HepG2 (cell line): Measurements from ENCODE around the gene IL17RA. TPM values are rescaled to one million over a fixed set of nuclear protein-coding genes. Genes with fewer than 3 reads are reported as not detected.

Source experiments
- ATAC-seq: fragments of 200-7000 bp; cut with Tn5 transposase; 3 replicates; pipeline ENCODE4 v1.9.1; 2020; ENCODE audit warnings: mild to moderate bottlenecking, moderate library complexity
- BruUV-seq: library from RNA; stranded (reverse); fragments of 400-500 nt; replicated peaks from 2 replicates; lab custom pipeline; 2021; lab: Mats Ljungman, UMichigan
- CTCF ChIA-PET: fragments of 300-600 bp; formaldehyde crosslinking; extraction: SDS; loops from one replicate; lab custom pipeline; 2021; ENCODE audit warnings: low total read pairs, inconsistent platforms, low intra/inter-chr PET ratio; lab: Yijun Ruan, JAX
- POLR2A ChIA-PET: fragments of 350-600 bp; sonication (Branson Sonifier 250); formaldehyde crosslinking; loops from one replicate; lab custom pipeline; 2020; ENCODE audit warnings: antibody characterized with exemption, inconsistent platforms; lab: Yijun Ruan, JAX
- DNase-seq: peaks from one replicate; pipeline ENCODE4 v3.0.0-alpha.2; 2015; ENCODE audit warnings: low spot score
- FAIRE-seq: peaks from 3 replicates; lab custom pipeline; 2011; peaks lifted over from hg19 to GRCh38; lab: Jason Lieb, UNC
- H2AFZ ChIP-seq: one replicate; pipeline ENCODE4 v1.6.1; 2011; ENCODE audit warnings: low read length, inconsistent platforms
- H3K27ac ChIP-seq: fragments of 300-600 bp; 3 replicates; pipeline ENCODE4 v1.8.0; 2011; ENCODE audit warnings: mixed run types, mild to moderate bottlenecking, mixed read lengths, low read length, inconsistent platforms; ENCODE audit not compliant: insufficient read depth; ENCODE audit errors: extremely low read length
- H3K27me3 ChIP-seq, 2 experiments: fragments of 200-600 bp in 1 of 2; 2 replicates in 1 of 2; 3 replicates in 1 of 2; pipeline versions ENCODE4 v1.6.0 to v1.8.0; 2011; ENCODE audit warnings: low read length in 2 of 2, mild to moderate bottlenecking in 2 of 2, moderate library complexity in 2 of 2, inconsistent platforms in 1 of 2; ENCODE audit not compliant: insufficient read depth in 2 of 2, control insufficient read depth in 1 of 2
- H3K36me3 ChIP-seq, 2 experiments: fragments of 200-600 bp in 1 of 2; replicated peaks in 1 of 2; 2 replicates in 1 of 2; 3 replicates in 1 of 2; pipeline versions ENCODE4 v1.5.1 to v1.8.0; 2011; ENCODE audit warnings: low read length in 2 of 2, inconsistent platforms in 1 of 2; ENCODE audit not compliant: insufficient read depth in 2 of 2, control insufficient read depth in 1 of 2
- H3K4me1 ChIP-seq: 2 replicates; pipeline ENCODE4 v1.5.1; 2012; ENCODE audit warnings: low read length, inconsistent platforms; ENCODE audit not compliant: insufficient read depth
- H3K4me2 ChIP-seq: 2 replicates; pipeline ENCODE4 v1.6.0; 2011; ENCODE audit warnings: low read depth, low read length, inconsistent platforms
- H3K4me3 ChIP-seq, 3 experiments: fragments of 200-600 bp in 1 of 3; sonication (generic), shearing (Covaris generic) in 1 of 3; replicated peaks in 1 of 3; 2 replicates each; pipeline ENCODE4 v1.5.1; 2011 to 2016; ENCODE audit warnings: low read length in 3 of 3, inconsistent platforms in 2 of 3, low read depth in 2 of 3, mild to moderate bottlenecking in 2 of 3, control low read depth in 1 of 3, mixed read lengths in 1 of 3; ENCODE audit not compliant: insufficient read depth in 1 of 3
- H3K79me2 ChIP-seq: one replicate; pipeline ENCODE4 v1.6.1; 2011; ENCODE audit warnings: low read length, inconsistent platforms; ENCODE audit not compliant: insufficient read depth
- H3K9ac ChIP-seq: 2 replicates; pipeline ENCODE4 v1.6.0; 2011; ENCODE audit warnings: mild to moderate bottlenecking, low read depth, low read length, inconsistent platforms; ENCODE audit not compliant: insufficient read depth
- H3K9me3 ChIP-seq: 2 replicates; pipeline ENCODE4 v1.5.1; 2012; ENCODE audit warnings: mild to moderate bottlenecking, low read length
- H4K20me1 ChIP-seq: 2 replicates; pipeline ENCODE4 v1.6.0; 2011; ENCODE audit warnings: inconsistent platforms, mild to moderate bottlenecking, low read length, moderate library complexity; ENCODE audit not compliant: insufficient read depth
- CC2D1A ChIP-seq: sonication (generic); formaldehyde crosslinking; IDR thresholded peaks from 2 replicates; pipeline ENCODE4 v1.8.1; 2023; ENCODE audit warnings: mild to moderate bottlenecking, missing genetic modification reagents
- CCDC6 ChIP-seq: sonication (generic); formaldehyde crosslinking; IDR thresholded peaks from 2 replicates; pipeline ENCODE4 v1.8.1; 2022; ENCODE audit warnings: mild to moderate bottlenecking, missing genetic modification reagents, moderate library complexity
- ELF1 ChIP-seq: sonication (generic); formaldehyde crosslinking; IDR thresholded peaks from 2 replicates; pipeline ENCODE4 v1.4.0; 2020; ENCODE audit warnings: missing genetic modification reagents
- FOXK1 ChIP-seq: sonication (generic); formaldehyde crosslinking; IDR thresholded peaks from 2 replicates; pipeline ENCODE4 v1.4.0; 2020; ENCODE audit warnings: low read depth, missing genetic modification reagents, borderline replicate concordance
- GATAD1 ChIP-seq: IDR thresholded peaks from 2 replicates; pipeline ENCODE4 v1.6.1; 2016; ENCODE audit warnings: missing genetic modification reagents, missing compliant biosample characterization
- KDM5B ChIP-seq: sonication (generic); formaldehyde crosslinking; IDR thresholded peaks from 2 replicates; pipeline ENCODE4 v1.4.0; 2020; ENCODE audit warnings: missing genetic modification reagents, mild to moderate bottlenecking, borderline replicate concordance
- KLF9 ChIP-seq: IDR thresholded peaks from 2 replicates; pipeline ENCODE4 v1.6.1; 2016; ENCODE audit warnings: low read depth
- MXD1 ChIP-seq: sonication (generic); formaldehyde crosslinking; IDR thresholded peaks from 2 replicates; pipeline ENCODE4 v1.4.0; 2020; ENCODE audit warnings: mild to moderate bottlenecking, missing genetic modification reagents
- NFE2L1 ChIP-seq: sonication (generic); formaldehyde crosslinking; IDR thresholded peaks from 2 replicates; pipeline ENCODE4 v1.4.0; 2020; ENCODE audit warnings: missing genetic modification reagents, mild to moderate bottlenecking, borderline replicate concordance
- NR2C2 ChIP-seq: sonication (generic); formaldehyde crosslinking; IDR thresholded peaks from 2 replicates; pipeline ENCODE4 v1.4.0; 2020; ENCODE audit warnings: missing genetic modification reagents, mild to moderate bottlenecking, moderate library complexity, borderline replicate concordance
- SATB2 ChIP-seq: sonication (generic); formaldehyde crosslinking; IDR thresholded peaks from 2 replicates; pipeline ENCODE4 v1.5.0; 2020; ENCODE audit warnings: missing genetic modification reagents
- SNRNP70 ChIP-seq: fragments of 200-400 bp; formaldehyde crosslinking; IDR thresholded peaks from 2 replicates; pipeline ENCODE4 v1.6.1; 2017; ENCODE audit warnings: mild to moderate bottlenecking, low read depth, low read length, moderate library complexity
- TBL1XR1 ChIP-seq: fragments of 150-350 bp; IDR thresholded peaks from 2 replicates; pipeline ENCODE4 v1.6.1; 2014; ENCODE audit warnings: borderline replicate concordance, low read length; ENCODE audit not compliant: partially characterized antibody
- TSC22D2 ChIP-seq: sonication (generic); formaldehyde crosslinking; IDR thresholded peaks from 2 replicates; pipeline ENCODE4 v1.5.1; 2020; ENCODE audit warnings: missing genetic modification reagents, mild to moderate bottlenecking, borderline replicate concordance
- ZFAT ChIP-seq: sonication (generic); formaldehyde crosslinking; conservative IDR thresholded peaks from 2 replicates; pipeline ENCODE4 v1.8.1; 2023; ENCODE audit warnings: missing genetic modification reagents, inconsistent platforms
- ZFP82 ChIP-seq: sonication (generic); formaldehyde crosslinking; IDR thresholded peaks from 2 replicates; pipeline ENCODE4 v1.5.1; 2020; ENCODE audit warnings: mild to moderate bottlenecking, missing genetic modification reagents, borderline replicate concordance
- ZNF160 ChIP-seq: sonication (generic); formaldehyde crosslinking; IDR thresholded peaks from 2 replicates; pipeline ENCODE4 v1.8.0; 2022; ENCODE audit warnings: mild to moderate bottlenecking, inconsistent platforms, missing genetic modification reagents
- ZNF7 ChIP-seq: IDR thresholded peaks from 2 replicates; pipeline ENCODE4 v1.6.1; 2016; ENCODE audit warnings: missing biosample characterization, missing genetic modification reagents
- WGBS: methylation state at CpG from one replicate; pipeline ENCODE4 v1.1.6; 2017; ENCODE audit warnings: low lambda C conversion rate; 5-methylcytosine and 5-hydroxymethylcytosine counted together
- in situ Hi-C: cut with HindIII; loops from 2 replicates; pipeline ENCODE4 v1.10.0; 2017; ENCODE audit warnings: low pct_unique_long_range_greater_than_20kb; ENCODE audit not compliant: extremely low pct_ligation_motif_present
- intact Hi-C: fragments of 100-400 bp; cut with micrococcal nuclease; formaldehyde crosslinking; loops from one replicate; pipeline ENCODE4 v1.10.0; 2022; ENCODE audit not compliant: unreplicated experiment
- polyA plus RNA-seq, 8 experiments: library from polyadenylated mRNA; depleted of rRNA in 3 of 8; stranded (reverse) in 7 of 8; unstranded in 1 of 8; fragments of >200 nt; fragmentation: Illumina TruSeq in 4 of 8; extraction: Trizol in 4 of 8; gene quantifications; 2 replicates each; pipeline versions ENCODE4 v1.2.1 to v1.2.3, GENCODE V29; 2011 to 2016; ENCODE audit warnings: low read depth in 4 of 8, missing spikeins in 1 of 8, mixed read lengths in 1 of 8; ENCODE audit not compliant: insufficient read depth in 1 of 8
- total RNA-seq, 5 experiments: library from RNA; depleted of rRNA; stranded (reverse); fragments of >200 nt; fragmentation: Illumina TruSeq; extraction: Trizol; gene quantifications; 2 replicates each; pipeline ENCODE4 v1.2.3, GENCODE V29; 2016; ENCODE audit warnings: low read depth in 1 of 5

IL17RA gene
- total and polyA plus RNA-seq, 2 of the 13 experiments (the other 11 are each of a cell fraction or from before 2014, with no cell fraction given): 2.5 to 8.2 TPM

GRCh38 chr22:17143826-17144225 is 59.0 kb downstream of the IL17RA start:
- Histone ChIP-seq H3K4me1 (no peaks in the 10 kb centered on the region), H3K4me3 (no peak overlapping the region), H3K27me3 (peaks cover 0 to 1% of the 10 kb centered on the region in 2 experiments; a peak in 1 of 5 replicates), H3K9me3 (no peaks in the 10 kb centered on the region), H4K20me1 (no peaks in the 10 kb centered on the region), H3K4me2 (no peak overlapping the region), H2AFZ (no peak overlapping the region), H3K79me2 (no peaks in the 10 kb centered on the region), H3K27ac (no peak overlapping the region), H3K36me3 (no peaks in the 10 kb centered on the region), H3K9ac (no peak overlapping the region)
- TF ChIP-seq ZFAT (CRISPR knock-in tag): no peak
- TF ChIP-seq SATB2 (CRISPR knock-in tag): no peak
- TF ChIP-seq KLF9 (CRISPR knock-in tag): no peak
- CTCF ChIA-PET: no interaction called here
- BruUV-seq: no TSS peak
- in situ Hi-C loops (no loop called here), intact Hi-C loops (no loop called here)
- no peak for FAIRE-seq
- ATAC-seq: no peak
- POLR2A ChIA-PET: no interaction called here
- 56% methylated on average over 4 of the region's 8 CpGs for WGBS
- no peak for DNase-seq

- CTCF ChIA-PET: no interaction called here
- Histone ChIP-seq H3K4me2 (no peak overlapping the region), H3K9ac (no peak overlapping the region), H2AFZ (no peak overlapping the region), H3K4me3 (no peak overlapping the region), H3K9me3 (no peaks in the 10 kb centered on the region), H3K27ac (no peak overlapping the region), H3K4me1 (no peaks in the 10 kb centered on the region), H3K79me2 (no peaks in the 10 kb centered on the region), H4K20me1 (no peaks in the 10 kb centered on the region), H3K36me3 (no peaks in the 10 kb centered on the region), H3K27me3 (peaks cover 0 to 1% of the 10 kb centered on the region in 2 experiments; a peak in 1 of 5 replicates)
- in situ Hi-C loops (no loop called here), intact Hi-C loops (no loop called here)
- POLR2A ChIA-PET: no interaction called here
- BruUV-seq: no TSS peak
- DNase-seq (no peak), ATAC-seq (no peak), FAIRE-seq (no peak)
- no CpG with 5 or more reads among the region's 8 CpGs for WGBS
- TF ChIP-seq CC2D1A (CRISPR knock-in tag): no peak
- TF ChIP-seq ZNF7 (CRISPR knock-in tag): no peak
- no peak for TF ChIP-seq ZFP82
- no peak for TF ChIP-seq TBL1XR1
- TF ChIP-seq SNRNP70: no peak
- no peak for TF ChIP-seq NR2C2 (CRISPR knock-in tag)
- no peak for TF ChIP-seq NFE2L1 (CRISPR knock-in tag)
- TF ChIP-seq FOXK1 (CRISPR knock-in tag): no peak
- TF ChIP-seq ZNF160 (CRISPR knock-in tag): no peak
- TF ChIP-seq GATAD1 (CRISPR knock-in tag): no peak
- TF ChIP-seq KDM5B (CRISPR knock-in tag): no peak
- no peak for TF ChIP-seq CCDC6 (CRISPR knock-in tag)
- TF ChIP-seq TSC22D2: no peak
- no peak for TF ChIP-seq MXD1 (CRISPR knock-in tag)
- no peak for TF ChIP-seq ELF1 (CRISPR knock-in tag)
These were observed 60.4 kb downstream of the IL17RA start for GRCh38 chr22:17145021-17145680.
